Adrenal gland (tissue), 5 donors: ENCODE results near the gene CWC27.
A peak's percentile ranks its signal among the peaks of the same experiment; 100 is the strongest.

ENCODE experiments used
- CTCF ChIP-seq, 6 experiments: fragments of 450-650 bp in 4 of 6; fragments of 200-600 bp in 2 of 6; sonication (generic) in 1 of 6; IDR thresholded peaks; 1 replicate in 5 of 6; 2 replicates in 1 of 6; pipeline versions ENCODE4 v1.5.1 to v1.8.0; 2016 to 2021; ENCODE audit warnings: antibody characterized with exemption in 6 of 6, mild to moderate bottlenecking in 2 of 6, moderate library complexity in 1 of 6
- POLR2A ChIP-seq, 2 donors: fragments of 450-650 bp; IDR thresholded peaks; one replicate each; pipeline ENCODE4 v1.6.1; 2017; ENCODE audit warnings: antibody characterized with exemption in 2 of 2, mild to moderate bottlenecking in 2 of 2, moderate library complexity in 1 of 2
- donor health status: DM: no; HTN: no; CAD: no.

- TF ChIP-seq CTCF (IDR thresholded peaks at IDR 0.05), result no peak
- TF ChIP-seq POLR2A (IDR thresholded peaks at IDR 0.05), result peak in 1 of 2 donors; percentile 6
These were observed 100.7 kb downstream of the CWC27 start for GRCh38 chr5:64869419-64869818.
